UCSD-AML1 (cell line): ENCODE data around the gene PDILT.

ENCODE experiments used
- DNase-seq: peaks from one replicate; lab custom pipeline; 2025; ENCODE audit not compliant: unreplicated experiment; lab: John Stamatoyannopoulos, UW

PDILT gene

GRCh38 chr16:20402651-20403050 lies 1.9 kb downstream of the PDILT start:
- no peak for DNase-seq

- no peak for DNase-seq
Measured at GRCh38 chr16:20401475-20402016, 3.0 kb downstream of the PDILT start.

GRCh38 chr16:20401066-20401465 lies 3.5 kb downstream of the PDILT start:
- DNase-seq = no peak

- no peak for DNase-seq
Measured at GRCh38 chr16:20399185-20399584, 5.4 kb downstream of the PDILT start.

- DNase-seq = no peak
Measured at GRCh38 chr16:20398603-20399002, 5.9 kb downstream of the PDILT start.

GRCh38 chr16:20397468-20398074 lies 7.0 kb downstream of the PDILT start:
- no peak for DNase-seq

GRCh38 chr16:20396846-20397467 lies 7.6 kb downstream of the PDILT start:
- DNase-seq = no peak

- DNase-seq = no peak
Measured at GRCh38 chr16:20395946-20396345, 8.6 kb downstream of the PDILT start.

- DNase-seq = no peak
Measured at GRCh38 chr16:20393801-20394577, 10.5 kb downstream of the PDILT start.

GRCh38 chr16:20391045-20391444 lies 13.5 kb downstream of the PDILT start:
- DNase-seq = no peak

- DNase-seq = no peak
Measured at GRCh38 chr16:20388854-20389253, 15.7 kb downstream of the PDILT start.

GRCh38 chr16:20387978-20388377 lies 16.6 kb downstream of the PDILT start:
- no peak for DNase-seq

GRCh38 chr16:20385844-20386832 lies 18.4 kb downstream of the PDILT start:
- peak; percentile 47 for DNase-seq

GRCh38 chr16:20383106-20384029 lies 21.2 kb downstream of the PDILT start:
- peak; percentile 26 for DNase-seq

- no peak for DNase-seq
Measured at GRCh38 chr16:20382202-20382948, 22.2 kb downstream of the PDILT start.

GRCh38 chr16:20380782-20381181 lies 23.8 kb downstream of the PDILT start:
- DNase-seq = no peak

- DNase-seq = no peak
Measured at GRCh38 chr16:20377181-20377580, 27.4 kb downstream of the PDILT start.

- no peak for DNase-seq
Measured at GRCh38 chr16:20372701-20373100, 31.8 kb downstream of the PDILT start.

- no peak for DNase-seq
Measured at GRCh38 chr16:20369452-20370054, 35.0 kb downstream of the PDILT start.
